ENCODE measurements around the gene GPRASP2.
"Not testable (repeated sequence)": the region's sequence is repeated elsewhere in the genome, so short reads cannot be mapped to it uniquely, and the experiment has no call there.

Gene GPRASP2

GRCh38 chrX:102712216-102712966, at the start of gene GPRASP2:
GPRASP2 (plus strand) TSS chrX:102712448; CDS start chrX:102714870, 2,422 bp downstream.
- peak in 1 of 2 experiments; percentile 25 for DNase-seq

- DNase-seq: not testable (repeated sequence)
Measured at GRCh38 chrX:102663820-102664219, 48.4 kb upstream of the GPRASP2 start.

GRCh38 chrX:102667034-102667433, 45.2 kb upstream of the GPRASP2 start:
- DNase-seq: not testable (repeated sequence)

GRCh38 chrX:102669526-102669925, 42.7 kb upstream of the GPRASP2 start:
- DNase-seq: no peak

GRCh38 chrX:102672856-102673255, 39.4 kb upstream of the GPRASP2 start:
- DNase-seq: no peak

- DNase-seq: not testable (repeated sequence)
Measured at GRCh38 chrX:102677479-102677878, 34.8 kb upstream of the GPRASP2 start.

GRCh38 chrX:102684772-102685520, 27.3 kb upstream of the GPRASP2 start:
- no peak for DNase-seq

GRCh38 chrX:102694749-102695148, 17.5 kb upstream of the GPRASP2 start:
- DNase-seq: no peak

- no peak for DNase-seq
Measured at GRCh38 chrX:102696306-102696705, 15.9 kb upstream of the GPRASP2 start.

GRCh38 chrX:102697494-102697893, 14.8 kb upstream of the GPRASP2 start:
- DNase-seq: no peak

- no peak for DNase-seq
Measured at GRCh38 chrX:102708900-102709299, 3.3 kb upstream of the GPRASP2 start.

GRCh38 chrX:102711872-102712215, 404 bp upstream of the GPRASP2 start:
- no peak for DNase-seq

- DNase-seq: peak; percentile 34 to 65
Measured at GRCh38 chrX:102712981-102713625, 855 bp downstream of the GPRASP2 start.

GRCh38 chrX:102714994-102715393, 2.7 kb downstream of the GPRASP2 start:
- DNase-seq: no peak

GRCh38 chrX:102715967-102716366, 3.7 kb downstream of the GPRASP2 start:
- no peak for DNase-seq

GRCh38 chrX:102720237-102721168, 8.3 kb downstream of the GPRASP2 start, which contains the start of gene GPRASP3:
GPRASP3 (plus strand) TSS chrX:102720743; CDS start chrX:102748996, 28,253 bp downstream.
- peak; percentile 58 to 80 for DNase-seq

GRCh38 chrX:102721169-102721506, 8.9 kb downstream of the GPRASP2 start:
- DNase-seq: not testable (repeated sequence)

- no peak for DNase-seq
Measured at GRCh38 chrX:102723456-102723855, 11.2 kb downstream of the GPRASP2 start.

- no peak for DNase-seq
Measured at GRCh38 chrX:102727761-102728160, 15.5 kb downstream of the GPRASP2 start.

- no peak for DNase-seq
Measured at GRCh38 chrX:102728646-102729045, 16.4 kb downstream of the GPRASP2 start.

- no peak for DNase-seq
Measured at GRCh38 chrX:102739657-102740056, 27.4 kb downstream of the GPRASP2 start.

GRCh38 chrX:102744307-102744706, 32.1 kb downstream of the GPRASP2 start:
- DNase-seq: no peak

GRCh38 chrX:102745513-102745856, 33.2 kb downstream of the GPRASP2 start:
- no peak for DNase-seq
